Measurements from ENCODE around the gene DNAJC5G.

DNAJC5G gene

DNA sequence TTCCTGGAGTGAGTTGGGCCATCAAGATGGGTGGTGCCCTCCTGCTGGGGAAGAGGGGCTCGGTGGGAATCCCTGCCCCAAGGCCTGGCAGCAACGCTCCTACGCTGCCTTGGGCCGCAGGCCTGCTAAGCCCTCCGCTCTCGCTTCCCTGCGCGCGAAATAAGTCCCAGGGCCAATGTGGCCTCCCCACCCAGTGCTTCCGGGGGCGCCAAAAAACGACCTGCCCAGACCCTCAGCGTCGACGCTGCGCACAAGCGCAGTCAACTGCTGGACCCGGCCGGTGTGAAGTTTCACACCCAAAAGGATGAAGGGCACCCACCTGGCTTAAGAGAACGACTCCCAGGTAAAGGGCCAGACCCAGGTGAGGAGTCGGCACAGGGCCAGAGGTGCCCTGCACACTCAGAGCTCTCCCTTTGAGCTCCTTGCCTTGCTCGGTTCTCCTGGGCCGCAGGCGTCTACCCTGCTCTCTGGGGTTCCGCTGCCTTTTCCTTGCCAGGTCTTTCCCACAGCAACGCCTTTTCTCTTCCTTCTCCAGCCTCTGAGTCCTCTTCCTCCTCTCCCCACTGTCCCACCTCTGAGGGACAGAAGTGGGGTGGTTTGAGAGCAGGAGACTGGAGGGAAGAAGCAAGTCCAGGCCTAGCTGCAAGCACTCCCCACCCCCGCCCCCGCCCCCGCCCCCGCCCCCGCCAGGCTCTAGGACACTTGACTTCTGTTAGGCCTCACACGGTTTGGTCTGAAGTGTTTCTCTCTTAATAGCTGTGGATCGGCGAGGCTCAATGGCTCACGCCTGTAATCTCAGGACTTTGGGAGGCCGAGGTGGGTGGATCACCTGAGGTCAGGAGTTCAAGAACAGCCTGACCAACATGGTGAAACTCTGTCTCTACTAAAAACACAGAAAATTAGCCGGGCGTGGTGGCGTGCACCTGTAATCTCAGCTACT is at the start of gene DNAJC5G:
DNAJC5G (plus strand) TSS at position 223 of the 940 bp plus-strand sequence. CDS start 1,296 bp downstream, outside the sequence.
- no peak for DNase-seq

DNA sequence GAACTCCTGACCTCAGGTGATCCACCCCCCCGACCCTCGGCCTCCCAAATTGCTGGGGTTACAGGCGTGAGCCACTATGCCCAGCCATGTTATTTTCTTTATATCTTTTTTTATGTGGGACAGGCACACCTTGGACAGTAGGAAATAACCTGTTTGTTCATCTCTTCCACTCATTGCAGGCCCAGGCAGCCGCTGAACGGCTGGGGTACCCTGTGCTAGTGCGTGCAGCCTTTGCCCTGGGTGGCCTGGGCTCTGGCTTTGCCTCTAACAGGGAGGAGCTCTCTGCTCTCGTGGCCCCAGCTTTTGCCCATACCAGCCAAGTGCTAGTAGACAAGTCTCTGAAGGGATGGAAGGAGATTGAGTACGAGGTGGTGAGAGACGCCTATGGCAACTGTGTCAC is 49.7 kb upstream of the DNAJC5G start:
- no peak for DNase-seq

DNA sequence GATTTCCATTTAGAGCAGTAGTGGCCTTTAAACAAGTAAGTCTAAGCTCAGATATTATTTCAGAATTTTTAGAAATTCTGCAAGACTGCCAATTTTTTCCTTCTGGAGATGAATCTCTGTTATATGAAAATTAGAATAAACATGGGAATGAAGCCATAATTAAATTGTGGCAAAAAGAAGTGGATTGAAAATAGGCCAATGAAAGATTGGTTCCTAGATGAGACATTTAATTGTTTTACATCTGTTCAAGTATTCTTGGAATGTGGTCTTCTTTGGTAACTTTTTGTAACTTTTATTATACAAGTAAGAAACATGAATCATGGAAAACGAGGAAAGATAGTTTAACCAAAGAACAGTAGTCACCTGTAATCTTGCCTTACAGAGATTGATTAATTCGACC is 47.7 kb upstream of the DNAJC5G start:
- DNase-seq: no peak

DNA sequence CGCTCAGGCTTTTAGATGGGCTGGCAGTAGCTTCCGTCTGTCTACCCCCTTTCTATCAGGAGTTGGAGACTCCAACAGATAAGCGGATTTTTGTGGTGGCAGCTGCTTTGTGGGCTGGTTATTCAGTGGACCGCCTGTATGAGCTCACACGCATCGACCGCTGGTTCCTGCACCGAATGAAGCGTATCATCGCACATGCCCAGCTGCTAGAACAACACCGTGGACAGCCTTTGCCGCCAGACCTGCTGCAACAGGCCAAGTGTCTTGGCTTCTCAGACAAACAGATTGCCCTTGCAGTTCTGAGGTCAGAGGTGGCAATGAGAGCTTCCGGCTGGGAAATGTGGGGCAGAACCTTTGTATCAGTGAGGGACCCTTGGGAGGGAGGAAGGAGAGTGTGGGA is 43.3 kb upstream of the DNAJC5G start:
- no peak for DNase-seq

- DNase-seq: no peak
Measured at GRCh38 chr2:27233341-27233740, 41.9 kb upstream of the DNAJC5G start.

GRCh38 chr2:27236136-27236535 is 39.1 kb upstream of the DNAJC5G start:
- DNase-seq: no peak

- DNase-seq: no peak
Measured at GRCh38 chr2:27236626-27237025, 38.6 kb upstream of the DNAJC5G start.

DNA sequence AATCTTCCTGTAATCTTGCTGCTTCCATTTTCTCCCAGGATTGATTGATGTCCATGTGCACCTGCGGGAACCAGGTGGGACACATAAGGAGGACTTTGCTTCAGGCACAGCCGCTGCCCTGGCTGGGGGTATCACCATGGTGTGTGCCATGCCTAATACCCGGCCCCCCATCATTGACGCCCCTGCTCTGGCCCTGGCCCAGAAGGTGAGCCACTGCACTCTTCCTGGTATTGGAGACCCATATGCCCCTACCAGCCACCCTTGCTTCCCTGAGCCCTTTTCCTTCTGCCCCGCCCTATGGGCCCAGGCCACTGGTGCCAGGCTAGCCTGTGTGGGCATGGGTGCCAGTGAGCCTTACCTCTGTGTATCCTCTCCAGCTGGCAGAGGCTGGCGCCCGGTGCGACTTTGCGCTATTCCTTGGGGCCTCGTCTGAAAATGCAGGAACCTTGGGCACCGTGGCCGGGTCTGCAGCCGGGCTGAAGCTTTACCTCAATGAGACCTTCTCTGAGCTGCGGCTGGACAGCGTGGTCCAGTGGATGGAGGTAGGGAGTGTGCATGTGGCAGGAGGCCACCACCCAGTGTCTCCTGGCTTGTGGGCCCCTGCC is 37.8 kb upstream of the DNAJC5G start:
- DNase-seq: no peak

DNA sequence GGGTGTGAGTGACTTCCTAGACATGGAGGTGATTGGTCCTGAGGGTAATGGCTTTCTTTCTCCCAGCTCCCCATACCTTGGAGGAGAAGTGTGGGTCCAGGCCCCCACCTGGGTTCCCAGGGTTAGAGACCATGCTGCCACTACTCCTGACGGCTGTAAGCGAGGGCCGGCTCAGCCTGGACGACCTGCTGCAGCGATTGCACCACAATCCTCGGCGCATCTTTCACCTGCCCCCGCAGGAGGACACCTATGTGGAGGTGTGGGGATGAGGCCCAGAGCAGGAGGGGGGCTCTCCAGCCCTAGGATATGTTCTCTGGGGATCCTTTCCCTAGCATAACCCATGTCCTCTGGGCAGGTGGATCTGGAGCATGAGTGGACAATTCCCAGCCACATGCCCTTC is 36.3 kb upstream of the DNAJC5G start:
- DNase-seq: no peak

DNA sequence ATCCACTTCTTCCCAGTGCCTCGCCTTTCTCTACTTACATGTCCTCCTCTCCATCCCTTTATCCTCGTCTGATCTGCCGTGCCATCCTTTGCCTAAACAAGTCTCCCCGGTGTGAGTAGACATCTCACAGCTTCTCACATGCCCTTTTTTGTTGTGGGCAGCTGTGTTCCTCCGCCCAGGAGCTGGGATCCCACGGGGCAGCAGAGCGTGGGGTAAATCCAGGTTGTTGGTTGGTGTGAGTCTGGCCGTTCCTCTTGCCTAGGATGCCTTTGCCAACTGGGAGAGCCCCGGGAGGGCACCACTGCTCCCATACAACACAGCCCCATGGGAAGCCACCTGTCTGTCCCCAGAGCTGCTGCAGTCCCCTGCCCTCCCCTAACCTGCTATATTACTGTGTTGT is 34.8 kb upstream of the DNAJC5G start:
- DNase-seq: no peak

- DNase-seq: peak; percentile 21
Measured at GRCh38 chr2:27241761-27242613, 33.2 kb upstream of the DNAJC5G start.

DNA sequence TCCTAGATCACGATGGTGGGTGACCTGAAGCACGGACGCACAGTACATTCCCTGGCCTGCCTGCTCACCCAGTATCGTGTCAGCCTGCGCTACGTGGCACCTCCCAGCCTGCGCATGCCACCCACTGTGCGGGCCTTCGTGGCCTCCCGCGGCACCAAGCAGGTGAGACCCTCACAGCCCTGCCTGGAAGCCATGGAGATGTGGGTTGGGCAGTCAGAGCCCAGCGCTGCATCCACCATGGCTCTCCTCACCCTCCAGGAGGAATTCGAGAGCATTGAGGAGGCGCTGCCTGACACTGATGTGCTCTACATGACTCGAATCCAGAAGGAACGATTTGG is 32.6 kb upstream of the DNAJC5G start:
- no peak for DNase-seq

DNA sequence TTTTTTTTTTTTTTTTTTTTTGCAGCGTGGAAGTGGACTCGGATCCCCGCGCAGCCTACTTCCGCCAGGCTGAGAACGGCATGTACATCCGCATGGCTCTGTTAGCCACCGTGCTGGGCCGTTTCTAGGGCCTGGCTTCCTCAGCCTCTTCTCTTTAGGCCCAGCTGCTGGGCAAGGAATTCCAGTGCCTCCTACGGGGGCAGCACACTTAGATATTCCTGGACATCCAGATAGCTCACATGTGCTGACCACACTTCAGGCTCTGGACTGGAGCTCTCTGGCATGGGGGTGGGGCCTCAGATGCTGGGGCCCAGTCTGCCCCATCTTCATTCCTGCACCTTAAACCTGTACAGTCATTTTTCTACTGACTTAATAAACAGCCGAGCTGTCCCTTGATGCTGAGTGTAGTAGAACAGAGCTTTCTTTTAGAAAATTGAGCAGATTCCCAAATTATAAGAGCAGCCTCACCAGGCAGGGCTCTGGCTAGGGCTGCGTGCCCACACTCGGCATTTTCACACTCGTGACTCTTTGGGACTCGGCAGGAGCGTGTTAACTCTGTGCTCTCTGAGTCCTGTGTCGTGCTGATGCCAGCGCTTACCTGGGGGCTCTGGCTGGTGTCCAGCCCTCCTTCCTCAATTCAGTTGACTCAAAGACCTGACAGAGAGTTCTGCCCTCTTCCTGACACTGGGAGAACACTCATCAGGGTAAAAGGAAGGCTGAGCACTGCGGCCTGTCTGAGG is 31.7 kb upstream of the DNAJC5G start:
- DNase-seq: no peak

- no peak for DNase-seq
Measured at GRCh38 chr2:27245116-27245515, 30.1 kb upstream of the DNAJC5G start.

DNA sequence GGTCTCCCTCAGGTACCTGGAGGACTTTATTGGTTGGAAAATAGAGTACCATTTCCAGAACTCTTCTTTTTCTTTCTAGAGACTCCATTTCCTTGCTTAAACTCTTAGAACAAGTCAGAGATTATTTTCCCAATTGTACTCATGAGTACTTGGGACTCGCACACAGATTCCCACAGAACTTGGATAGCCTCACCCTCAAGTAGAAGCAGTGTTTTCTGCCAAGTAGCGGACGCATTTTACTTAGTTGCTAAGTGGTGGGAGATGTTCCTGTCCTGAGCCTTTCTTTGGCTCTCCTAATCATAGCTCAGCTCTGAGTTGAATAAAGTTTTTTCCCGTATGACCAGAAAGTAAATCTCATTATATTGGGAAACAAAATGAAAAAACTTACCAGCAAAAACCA is 29.6 kb upstream of the DNAJC5G start:
- DNase-seq: no peak

DNA sequence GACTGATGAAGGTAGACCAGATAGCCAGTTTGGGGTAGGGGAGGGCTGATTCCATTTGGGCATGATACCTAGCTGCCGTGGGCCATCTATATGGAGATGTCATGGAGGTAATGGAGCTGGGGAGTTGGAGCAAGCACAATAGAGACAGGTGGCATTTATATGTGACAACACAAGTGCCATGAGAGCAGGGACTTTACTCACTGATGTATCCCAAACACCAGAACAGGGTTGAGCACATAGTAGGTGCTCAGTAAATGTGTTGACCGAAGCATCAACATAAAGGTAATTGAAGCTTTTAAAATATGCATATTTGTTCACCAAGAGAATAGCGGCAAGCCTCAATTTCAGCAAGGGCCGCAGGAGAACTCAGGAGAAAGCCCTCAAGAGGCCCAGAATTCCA is 27.3 kb upstream of the DNAJC5G start:
- DNase-seq: no peak

- no peak for DNase-seq
Measured at GRCh38 chr2:27249159-27249890, 25.9 kb upstream of the DNAJC5G start.

DNA sequence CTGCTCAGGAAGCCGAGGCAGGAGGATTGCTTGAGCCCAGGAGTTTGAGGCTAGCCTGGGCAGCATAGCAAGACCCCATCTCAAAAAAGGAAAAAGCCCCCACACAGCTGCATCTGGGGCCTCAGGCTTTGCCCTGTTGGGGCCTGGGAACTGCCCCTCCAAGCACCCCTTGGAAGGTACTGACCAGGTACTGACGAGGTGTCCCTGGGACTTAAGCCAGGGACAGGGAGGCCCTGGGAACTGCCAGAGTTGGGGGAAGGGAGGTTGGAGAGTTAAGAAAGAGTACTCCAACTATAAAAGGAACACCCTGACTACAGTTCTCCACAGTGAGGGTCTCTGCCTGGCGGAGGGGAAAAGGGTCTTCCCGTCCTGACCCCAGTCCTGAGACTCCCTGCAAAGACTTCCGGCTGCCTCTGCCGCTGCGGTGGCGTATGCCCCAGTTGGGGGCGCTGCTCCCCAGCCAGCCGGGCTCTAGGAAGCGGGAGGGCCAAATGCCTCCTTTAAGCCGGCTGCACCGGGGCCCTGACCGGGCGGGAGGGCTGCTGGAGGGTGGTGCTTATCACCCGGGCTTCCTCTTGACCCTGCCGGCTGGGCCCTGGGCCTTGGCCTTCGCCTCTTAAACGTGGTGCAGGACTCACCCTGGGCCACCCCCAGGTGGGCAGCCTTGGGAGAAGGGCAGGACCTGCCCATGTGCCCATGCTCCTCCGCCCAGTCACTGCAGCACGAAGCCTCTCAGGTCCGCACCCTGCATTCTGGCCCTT is 25.2 kb upstream of the DNAJC5G start:
- peak; percentile 59 for DNase-seq

- DNase-seq: no peak
Measured at GRCh38 chr2:27250652-27251379, 24.4 kb upstream of the DNAJC5G start.

DNA sequence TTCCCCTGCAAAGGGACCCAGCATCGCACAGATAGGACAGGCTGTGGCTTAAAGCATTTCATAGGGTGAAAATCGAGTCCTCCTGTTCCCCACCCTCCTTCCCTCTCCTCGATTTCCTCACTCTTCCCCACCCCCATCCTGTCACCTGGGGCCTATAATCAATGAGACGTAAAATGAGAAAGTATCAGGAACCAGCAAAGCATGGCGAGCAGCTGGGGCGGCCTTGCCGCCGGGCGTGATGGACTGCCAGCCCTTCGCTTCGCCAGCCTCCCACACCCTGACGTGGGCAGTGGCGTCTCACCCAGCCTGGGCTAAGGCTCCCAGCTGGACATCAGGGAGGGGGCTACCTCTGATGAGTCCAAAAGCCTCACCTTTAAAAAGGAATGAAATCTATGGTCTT is 23.5 kb upstream of the DNAJC5G start:
- no peak for DNase-seq

DNA sequence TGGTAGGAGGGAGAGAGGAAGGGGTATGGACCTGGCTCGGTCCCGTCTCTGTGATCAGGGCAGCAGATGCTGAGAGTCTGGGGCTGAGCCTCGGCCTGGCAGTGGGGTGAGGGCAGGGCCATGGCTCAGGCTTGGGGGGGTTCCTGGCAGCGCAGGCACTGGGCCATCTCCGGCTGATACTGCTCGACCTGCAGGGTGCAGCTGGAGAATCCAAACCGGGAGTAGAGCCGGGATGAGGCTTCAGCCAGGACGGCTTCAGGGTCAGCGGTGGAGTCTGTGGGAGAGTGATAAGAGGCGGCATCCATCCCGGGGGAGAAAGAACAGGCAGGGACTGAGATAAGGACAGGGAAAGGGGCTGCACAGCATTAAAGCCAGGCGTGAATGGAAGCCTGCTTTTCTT is 20.0 kb upstream of the DNAJC5G start:
- no peak for DNase-seq
